ENCODE measurements around the gene PTPRH.

Gene PTPRH

GRCh38 chr19:55224038-55224665 is 14.9 kb upstream of the PTPRH start:
- no peak for DNase-seq

GRCh38 chr19:55223291-55224037 is 14.2 kb upstream of the PTPRH start:
- no peak for DNase-seq

- DNase-seq: no peak
These were observed 11.2 kb upstream of the PTPRH start for GRCh38 chr19:55220525-55220924.

GRCh38 chr19:55216461-55217198 is 7.3 kb upstream of the PTPRH start:
- peak; percentile 84 to 94 for DNase-seq

- DNase-seq: no peak
These were observed 4.2 kb upstream of the PTPRH start for GRCh38 chr19:55213547-55213946.

GRCh38 chr19:55212447-55212846 is 3.1 kb upstream of the PTPRH start:
- peak in 1 of 2 experiments; percentile 11 for DNase-seq

GRCh38 chr19:55209693-55210472 is 582 bp upstream of the PTPRH start:
- DNase-seq: no peak

- peak in 1 of 2 experiments; percentile 17 for DNase-seq
These were observed 2.4 kb downstream of the PTPRH start for GRCh38 chr19:55206664-55207500.

GRCh38 chr19:55202199-55202598 is 7.1 kb downstream of the PTPRH start:
- DNase-seq: peak in 1 of 2 experiments; percentile 15

GRCh38 chr19:55199620-55200204 is 9.6 kb downstream of the PTPRH start:
- DNase-seq: no peak

- no peak for DNase-seq
These were observed 10.7 kb downstream of the PTPRH start for GRCh38 chr19:55198651-55199050.

GRCh38 chr19:55197528-55197927 is 11.8 kb downstream of the PTPRH start:
- no peak for DNase-seq

GRCh38 chr19:55196803-55197202 is 12.5 kb downstream of the PTPRH start:
- no peak for DNase-seq

GRCh38 chr19:55193481-55193880 is 15.8 kb downstream of the PTPRH start:
- no peak for DNase-seq

- no peak for DNase-seq
These were observed 19.9 kb downstream of the PTPRH start for GRCh38 chr19:55189403-55189835.

GRCh38 chr19:55188625-55189024 is 20.7 kb downstream of the PTPRH start:
- DNase-seq: no peak

GRCh38 chr19:55186080-55186479 is 23.2 kb downstream of the PTPRH start:
- DNase-seq: no peak

GRCh38 chr19:55181740-55182139 is 27.6 kb downstream of the PTPRH start:
- no peak for DNase-seq

- no peak for DNase-seq
These were observed 29.5 kb downstream of the PTPRH start, which contains the start of gene SYT5 for GRCh38 chr19:55179606-55180484. Gene SYT5, minus strand, starts transcription at chr19:55180289. Its CDS starts 1,248 bp downstream, at chr19:55179041.

All from NCI-H524 (cell line).